HG03439 (cell line): ENCODE measurements around the gene CERS6.
"Not testable (repeated sequence)": the region's sequence is repeated elsewhere in the genome, so short reads cannot be mapped to it uniquely, and the experiment has no call there.

Source experiments
- ATAC-seq: cut with Tn5 transposase; IDR thresholded peaks from one replicate; pipeline ENCODE4 v1.9.1; 2021; ENCODE audit warnings: mild to moderate bottlenecking, moderate library complexity; ENCODE audit not compliant: unreplicated experiment

Gene CERS6

DNA sequence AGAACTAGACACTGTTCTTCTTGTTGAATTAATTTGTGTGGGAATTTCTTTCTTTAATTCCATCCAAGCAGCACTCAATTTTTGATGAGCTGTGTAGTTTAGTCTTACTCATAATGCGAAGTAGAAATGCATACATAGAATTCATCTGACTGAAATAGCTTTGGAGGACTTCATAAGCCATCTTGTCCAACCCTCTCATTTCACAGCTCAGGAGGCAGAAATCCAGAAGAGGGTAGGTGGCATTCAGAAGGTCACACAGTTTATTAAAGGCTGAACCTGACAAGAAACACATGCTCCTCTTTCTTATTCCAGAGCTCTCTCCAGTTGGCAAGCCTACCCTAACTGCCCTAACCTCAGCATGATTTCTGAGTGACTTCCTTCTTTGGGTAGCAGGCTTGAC lies 177.1 kb downstream of the CERS6 start:
- no peak for ATAC-seq

DNA sequence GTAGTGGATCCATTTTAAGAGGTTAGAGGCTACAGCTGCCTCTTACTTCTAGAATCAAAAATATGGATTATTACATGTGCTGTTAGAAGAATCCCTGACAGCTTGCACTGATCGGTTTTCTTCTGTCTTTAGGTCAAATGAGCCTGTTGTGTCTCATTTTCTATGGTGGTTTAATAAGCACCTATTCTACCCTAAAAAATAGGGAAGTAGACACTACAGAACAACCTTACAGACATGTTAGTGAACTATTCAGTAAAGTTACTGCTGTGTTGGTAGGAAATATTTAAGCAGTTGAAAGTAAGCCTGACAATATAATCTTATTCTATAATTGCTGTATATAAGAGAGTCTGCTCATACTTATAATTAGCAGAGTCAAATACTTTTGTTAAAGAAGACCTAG lies 177.8 kb downstream of the CERS6 start:
- ATAC-seq: no peak

DNA sequence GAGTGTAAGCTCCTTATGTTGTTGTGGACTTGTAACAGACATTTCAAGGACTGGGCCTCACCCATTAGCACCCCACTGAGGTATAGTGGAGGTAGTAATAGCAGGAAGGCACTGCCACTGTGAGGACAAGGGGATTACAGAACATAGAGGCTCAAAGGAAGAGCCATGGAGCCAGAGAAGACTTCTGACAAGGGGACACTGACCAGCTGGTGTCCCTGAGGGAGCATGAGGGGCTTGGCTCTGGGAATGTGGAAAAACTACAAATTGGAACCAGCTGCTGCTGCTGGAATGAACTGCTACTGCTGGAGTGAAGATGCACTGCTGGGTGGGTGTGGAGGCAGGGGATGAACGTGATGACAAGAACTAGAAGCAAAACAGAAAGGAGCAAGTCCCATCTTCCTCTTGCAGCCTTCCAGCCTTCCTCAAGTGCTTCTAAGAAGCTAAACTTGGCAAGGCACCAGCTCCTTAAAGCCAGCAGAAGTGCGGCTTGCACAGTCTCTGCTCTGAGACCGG lies 179.0 kb downstream of the CERS6 start:
- no peak for ATAC-seq

GRCh38 chr2:168639018-168639417 lies 182.9 kb downstream of the CERS6 start:
- no peak for ATAC-seq

- ATAC-seq: no peak
Measured at GRCh38 chr2:168639441-168639898, 183.4 kb downstream of the CERS6 start.

GRCh38 chr2:168640039-168640438 lies 184.0 kb downstream of the CERS6 start:
- no peak for ATAC-seq

DNA sequence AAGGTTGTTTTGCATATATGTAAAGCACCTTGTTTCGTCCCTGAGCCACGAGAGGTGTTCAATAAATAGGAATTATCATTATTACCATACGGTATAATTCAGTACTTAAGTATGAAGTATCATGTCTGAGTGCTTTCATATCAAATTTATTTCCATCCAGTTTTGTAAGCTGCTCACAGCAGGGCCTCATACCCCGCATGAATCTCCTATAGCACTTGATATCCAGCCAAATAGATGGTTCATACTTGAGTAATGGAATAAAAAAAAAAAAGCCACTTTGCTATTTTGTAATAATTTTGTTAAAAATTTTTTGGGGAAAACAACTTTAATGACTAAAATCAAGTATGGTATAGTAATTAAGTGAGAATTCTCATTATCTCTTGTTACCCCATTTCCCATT lies 185.6 kb downstream of the CERS6 start:
- ATAC-seq: no peak

DNA sequence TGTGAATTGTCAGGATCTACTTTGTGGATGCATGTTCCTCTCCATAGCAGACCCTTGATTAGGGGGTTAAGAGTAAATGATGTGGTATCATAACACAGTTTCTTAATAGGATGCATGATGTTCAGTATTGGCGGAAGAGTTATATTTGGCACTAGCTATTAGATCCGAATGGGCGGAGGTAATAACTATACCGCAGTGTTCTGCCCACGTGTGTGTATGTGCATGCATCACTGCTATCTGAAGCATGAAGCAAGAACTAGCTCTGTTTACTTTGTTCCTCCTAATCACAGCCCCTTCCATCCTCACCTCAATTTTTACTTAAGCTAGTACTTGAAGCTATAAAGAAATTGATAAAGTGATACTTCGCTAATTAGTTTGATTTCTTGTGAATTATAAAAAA lies 186.8 kb downstream of the CERS6 start:
- no peak for ATAC-seq

- no peak for ATAC-seq
Measured at GRCh38 chr2:168643979-168644378, 187.9 kb downstream of the CERS6 start.

DNA sequence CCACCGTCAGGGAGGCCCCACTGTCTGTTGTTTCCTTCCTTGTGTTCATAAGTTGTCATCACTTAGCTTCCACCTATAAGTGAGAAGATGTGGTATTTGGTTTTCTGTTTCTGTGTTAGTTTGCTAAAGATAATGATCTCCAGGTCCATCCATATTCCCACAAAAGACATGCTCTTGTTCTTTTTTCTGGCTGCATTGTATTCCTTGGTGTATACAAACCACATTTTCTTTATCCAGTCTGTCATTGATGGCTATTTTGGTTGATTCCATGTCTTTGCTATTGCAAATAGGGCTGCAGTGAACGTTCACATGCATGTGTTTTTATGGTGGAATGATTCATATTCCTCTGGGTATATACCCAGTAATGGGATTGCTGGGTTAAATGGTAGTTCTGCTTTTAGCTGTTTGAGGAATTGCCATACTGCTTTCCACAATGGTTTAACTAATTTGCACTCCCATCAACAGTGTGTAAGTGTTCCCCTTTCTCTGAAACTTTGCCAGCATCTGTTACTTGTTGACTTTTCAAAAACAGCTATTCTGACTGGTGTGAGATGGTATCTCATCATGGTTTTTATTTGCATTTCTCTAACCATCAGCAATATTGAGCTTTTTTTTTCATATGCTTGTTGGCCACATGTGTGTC lies 189.7 kb downstream of the CERS6 start:
- no peak for ATAC-seq

DNA sequence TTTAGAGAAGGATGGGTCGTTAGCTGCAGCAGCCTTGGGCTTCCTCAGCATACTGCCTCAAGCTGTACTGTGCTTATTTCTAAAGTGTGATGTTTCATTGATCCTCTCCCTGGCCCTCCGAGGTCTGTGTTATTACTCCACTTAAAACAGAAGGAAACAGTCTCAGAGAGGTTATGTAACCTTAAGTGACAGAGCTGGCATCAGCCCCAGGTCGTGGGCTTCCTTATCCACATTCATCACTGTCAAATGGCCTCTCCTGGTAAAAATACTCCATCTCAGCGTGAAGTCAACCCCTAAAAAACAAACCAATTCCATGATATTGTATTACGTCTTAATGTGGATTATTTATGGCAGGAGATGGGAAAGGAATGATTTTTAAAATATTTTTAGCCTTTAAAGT lies 193.0 kb downstream of the CERS6 start:
- no peak for ATAC-seq

- ATAC-seq: no peak
Measured at GRCh38 chr2:168649562-168649961, 193.5 kb downstream of the CERS6 start.

DNA sequence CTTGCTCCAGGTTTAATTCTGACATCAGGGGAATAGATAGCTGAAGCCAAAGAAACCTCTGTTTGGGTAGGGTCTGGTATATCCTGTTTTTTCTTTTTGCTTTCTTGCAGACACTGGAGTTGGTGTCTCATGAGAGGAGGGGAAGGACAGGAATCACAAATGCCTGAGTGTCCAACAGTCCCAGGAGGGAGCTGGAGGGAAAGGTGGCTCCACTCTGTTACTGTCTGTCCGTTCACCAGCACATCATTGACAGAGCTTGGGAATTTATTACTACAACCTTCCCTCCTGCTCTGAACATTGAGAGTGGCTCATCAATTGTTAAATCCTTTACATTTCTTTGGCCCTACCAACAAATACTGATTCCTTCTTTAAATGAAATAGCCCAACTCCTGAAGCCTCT lies 194.1 kb downstream of the CERS6 start:
- ATAC-seq: no peak

GRCh38 chr2:168650781-168651180 lies 194.7 kb downstream of the CERS6 start:
- ATAC-seq: no peak

GRCh38 chr2:168652997-168653921 lies 197.2 kb downstream of the CERS6 start:
- ATAC-seq: no peak

DNA sequence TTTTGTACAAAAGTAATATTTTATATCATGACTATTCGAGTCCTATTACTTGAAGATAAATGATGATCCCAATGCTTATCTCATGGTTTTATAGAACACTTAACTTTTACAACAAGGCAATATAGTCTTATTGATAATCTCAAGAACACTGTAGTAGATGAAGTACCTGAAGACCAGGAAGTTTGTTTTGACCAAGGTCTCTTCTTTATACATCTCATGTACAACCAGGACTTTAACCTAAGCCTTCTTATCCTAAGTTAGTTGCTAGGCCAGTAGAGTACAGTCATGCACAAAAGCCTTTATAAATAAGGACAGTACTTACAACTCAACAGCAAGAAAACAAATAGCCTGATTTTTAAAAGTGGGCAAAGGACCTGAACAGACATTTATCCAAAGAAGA lies 198.6 kb downstream of the CERS6 start:
- no peak for ATAC-seq

DNA sequence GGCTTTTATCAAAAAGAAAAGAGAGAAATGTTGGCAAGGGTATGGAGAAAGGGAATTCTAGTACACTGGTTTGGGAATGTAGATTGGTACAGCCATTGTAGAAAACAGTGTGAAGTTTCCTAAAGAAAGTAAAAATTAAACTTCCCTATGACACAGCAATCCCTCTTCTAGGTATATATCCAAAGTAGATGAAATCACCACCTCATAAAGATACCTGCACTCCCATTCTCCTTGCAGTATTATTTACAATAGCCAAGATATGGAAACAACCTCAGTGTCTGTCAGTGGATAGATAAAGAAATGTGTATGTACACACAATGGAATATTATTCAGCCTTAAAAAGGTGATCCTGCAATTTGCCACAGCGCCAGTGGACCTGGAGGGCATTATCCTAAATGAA lies 199.1 kb downstream of the CERS6 start:
- no peak for ATAC-seq

DNA sequence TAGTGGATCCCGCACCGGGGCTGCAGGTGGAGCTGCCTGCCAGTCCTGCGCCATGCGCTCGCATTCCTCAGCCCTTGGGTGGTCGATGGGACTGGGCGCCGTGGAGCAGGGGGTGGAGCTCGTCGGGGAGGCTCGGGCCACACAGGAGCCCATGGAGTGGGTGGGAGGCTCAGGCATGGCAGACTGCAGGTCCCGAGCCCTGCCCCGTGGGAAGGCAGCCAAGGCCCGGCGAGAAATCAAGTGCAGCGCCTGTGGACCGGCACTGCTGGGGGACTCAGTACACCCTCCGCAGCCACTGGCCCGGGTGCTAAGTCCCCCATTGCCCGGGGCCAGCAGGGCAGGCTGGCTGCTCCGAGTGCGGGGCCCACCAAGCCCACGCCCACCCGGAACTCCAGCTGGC lies 201.3 kb downstream of the CERS6 start:
- not testable (repeated sequence) for ATAC-seq

GRCh38 chr2:168658706-168659105 lies 202.6 kb downstream of the CERS6 start:
- ATAC-seq: no peak

DNA sequence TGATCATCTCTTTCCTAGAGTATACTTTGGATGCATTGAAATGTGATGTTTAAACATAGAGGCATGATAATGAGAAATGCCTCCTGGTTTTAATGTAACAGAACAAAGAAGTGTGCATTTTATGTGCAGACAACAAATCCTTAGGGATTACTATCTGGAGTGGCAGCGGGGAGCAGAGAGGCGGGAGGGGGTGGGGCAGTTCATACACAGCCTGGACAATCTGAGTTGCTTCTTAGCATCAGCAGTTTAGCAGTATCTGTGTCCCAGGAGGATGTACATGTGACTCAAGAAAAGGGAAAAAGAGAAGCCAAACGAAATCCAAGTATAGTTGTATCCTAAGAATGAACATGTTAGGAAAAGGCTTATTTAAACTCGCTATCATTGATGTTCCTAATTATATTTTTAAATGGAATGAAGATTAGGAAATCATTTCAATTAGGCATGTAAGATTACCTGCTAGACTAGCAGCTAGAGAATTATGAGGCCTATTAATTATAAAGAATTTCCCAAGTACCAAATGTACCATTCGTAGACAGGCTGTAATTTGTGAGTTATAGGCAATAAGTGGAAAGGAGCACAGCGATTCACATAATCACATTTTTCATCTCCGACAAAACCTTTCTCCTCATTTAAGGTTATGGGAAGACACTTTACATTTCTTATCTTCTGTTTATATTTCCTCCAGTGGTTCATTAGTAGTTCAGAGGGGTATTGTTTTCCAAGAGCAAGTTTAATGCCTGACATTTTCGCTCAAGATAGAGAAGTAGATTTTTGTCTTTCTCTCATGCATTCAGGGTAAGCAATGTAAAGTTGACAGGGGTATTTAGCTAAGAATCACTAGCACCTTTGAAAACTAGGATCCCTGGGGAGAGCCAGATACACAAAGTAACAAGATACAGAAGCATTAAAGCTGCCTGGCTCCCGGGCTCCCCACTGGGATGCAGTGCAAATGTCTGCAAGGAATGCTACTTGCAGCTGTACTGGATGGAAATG lies 205.1 kb downstream of the CERS6 start:
- no peak for ATAC-seq

GRCh38 chr2:168661863-168662256 lies 205.8 kb downstream of the CERS6 start:
- ATAC-seq: no peak
